Kidney capillary endothelial cell (primary cell): ENCODE results near the gene RNF19B.

ENCODE experiments used
- DNase-seq: peaks from one replicate; pipeline ENCODE4 v3.0.0-alpha.2; 2018; ENCODE audit warnings: low spot score

RNF19B gene

GRCh38 chr1:32888134-32888533 is 76.5 kb downstream of the RNF19B start:
- DNase-seq: no peak

- no peak for DNase-seq
Observed at GRCh38 chr1:32887623-32888022, 77.0 kb downstream of the RNF19B start.

GRCh38 chr1:32886828-32887414 is 77.7 kb downstream of the RNF19B start:
- no peak for DNase-seq
